Common myeloid progenitor, CD34-positive (primary cell): ENCODE data around the gene RAB18.
A peak's percentile ranks its signal among the peaks of the same experiment; 100 is the strongest.

Experiments used
- CTCF ChIA-PET: fragments of 350-600 bp; sonication (Branson Sonifier 250); formaldehyde crosslinking; loops from one replicate; lab custom pipeline; 2021; ENCODE audit warnings: antibody characterized with exemption; lab: Charles Lee
- POLR2A ChIA-PET: fragments of 350-600 bp; sonication (Branson Sonifier 250); formaldehyde crosslinking; loops from one replicate; lab custom pipeline; 2021; ENCODE audit warnings: antibody characterized with exemption; lab: Charles Lee
- DNase-seq, 3 donors: peaks; one replicate each; pipeline versions ENCODE4 v3.0.0 to v3.0.0-alpha.2; 2013
- H3K27ac ChIP-seq, 2 experiments: 1 replicate in 1 of 2; 2 replicates in 1 of 2; pipeline ENCODE4 v1.7.0; 2013; ENCODE audit warnings: inconsistent platforms in 2 of 2, low read length in 2 of 2, mild to moderate bottlenecking in 2 of 2, low read depth in 1 of 2, moderate library complexity in 1 of 2; ENCODE audit not compliant: severe bottlenecking in 2 of 2, insufficient read depth in 1 of 2, poor library complexity in 1 of 2
- H3K27me3 ChIP-seq, 5 experiments: replicated peaks in 2 of 5; 1 replicate in 3 of 5; 2 replicates in 2 of 5; pipeline versions ENCODE4 v1.6.1 to v1.7.0; 2013; ENCODE audit warnings: low read length in 4 of 5, mild to moderate bottlenecking in 2 of 5, moderate library complexity in 2 of 5, inconsistent platforms in 1 of 5; ENCODE audit not compliant: insufficient read depth in 5 of 5, control insufficient read depth in 4 of 5
- H3K36me3 ChIP-seq, 4 experiments: 1 replicate in 2 of 4; 2 replicates in 2 of 4; pipeline versions ENCODE4 v1.6.1 to v1.7.0; 2013; ENCODE audit warnings: low read length in 3 of 4, control low read depth in 1 of 4, mild to moderate bottlenecking in 1 of 4; ENCODE audit not compliant: control insufficient read depth in 4 of 4, insufficient read depth in 4 of 4
- H3K4me1 ChIP-seq, 4 experiments: 1 replicate in 3 of 4; 2 replicates in 1 of 4; pipeline versions ENCODE4 v1.6.1 to v1.7.1; 2013; ENCODE audit warnings: low read length in 3 of 4, mild to moderate bottlenecking in 3 of 4, control low read depth in 1 of 4, inconsistent platforms in 1 of 4, moderate library complexity in 1 of 4; ENCODE audit not compliant: control insufficient read depth in 4 of 4, insufficient read depth in 4 of 4; ENCODE audit errors: control extremely low read depth in 1 of 4
- H3K4me3 ChIP-seq, 7 experiments: 1 replicate in 4 of 7; 2 replicates in 3 of 7; pipeline versions ENCODE4 v1.5.1 to v1.7.0; 2013; ENCODE audit warnings: mild to moderate bottlenecking in 7 of 7, low read length in 6 of 7, moderate library complexity in 6 of 7, inconsistent platforms in 2 of 7, low read depth in 2 of 7, control low read depth in 1 of 7; ENCODE audit not compliant: insufficient read depth in 4 of 7, control insufficient read depth in 1 of 7; ENCODE audit errors: extremely low read depth in 1 of 7
- H3K9me3 ChIP-seq, 5 experiments: 1 replicate in 4 of 5; 2 replicates in 1 of 5; pipeline versions ENCODE4 v1.6.1 to v1.7.1; 2013; ENCODE audit warnings: low read length in 4 of 5, mild to moderate bottlenecking in 2 of 5, inconsistent platforms in 1 of 5, low read depth in 1 of 5, moderate library complexity in 1 of 5; ENCODE audit not compliant: control insufficient read depth in 4 of 5, insufficient read depth in 2 of 5; ENCODE audit errors: control extremely low read depth in 1 of 5
- WGBS: methylation state at CpG from one replicate; pipeline ENCODE4 v1.1.5; 2013; ENCODE audit not compliant: insufficient coverage; 5-methylcytosine and 5-hydroxymethylcytosine counted together

RAB18 gene

GRCh38 chr10:27547482-27547881, 43.4 kb downstream of the RAB18 start:
- DNase-seq: no peak
- WGBS: 100% methylated on average over 2 of the region's 3 CpGs
- H3K9me3 ChIP-seq: no peaks in the 10 kb centered on the region
- H3K4me3 ChIP-seq: no peak overlapping the region
- no peaks in the 10 kb centered on the region for H3K27me3 ChIP-seq
- H3K4me1 ChIP-seq: no peaks in the 10 kb centered on the region
- H3K36me3 ChIP-seq: peaks cover 0 to 11% (median 5%) of the 10 kb centered on the region in 4 experiments
- CTCF ChIA-PET: no interaction called here
- H3K27ac ChIP-seq: no peak overlapping the region
- POLR2A ChIA-PET: no interaction called here

- WGBS: 92% methylated on average over 4 of the region's 6 CpGs
- CTCF ChIA-PET: no interaction called here
- H3K4me3 ChIP-seq: no peak overlapping the region
Observed at GRCh38 chr10:27550823-27551222, 46.7 kb downstream of the RAB18 start.

GRCh38 chr10:27558612-27559020, 54.5 kb downstream of the RAB18 start:
- H3K27me3 ChIP-seq: peaks cover 0 to 3% (median 0%) of the 10 kb centered on the region in 5 experiments
- no peaks in the 10 kb centered on the region for H3K36me3 ChIP-seq
- ChIA-PET CTCF (interaction anchor here (0.7 to 1.5 kb wide), 8 partner anchors 9 to 189 kb away, joined by 3 to 4 read pairs (median 4); no protein-coding TSS in a partner anchor), POLR2A (no interaction called here)
- no peak overlapping the region for H3K4me3 ChIP-seq
- no peaks in the 10 kb centered on the region for H3K4me1 ChIP-seq
- H3K27ac ChIP-seq: no peak overlapping the region
- DNase-seq: peak; percentile 33 to 48 (median 38)
- H3K9me3 ChIP-seq: no peaks in the 10 kb centered on the region
- 0% methylated on average over 2 of the region's 3 CpGs for WGBS

More at GRCh38 chr10:27550823-27551222, 46.7 kb downstream of the RAB18 start:
- POLR2A ChIA-PET: no interaction called here
- DNase-seq: no peak
- H3K27ac ChIP-seq: no peak overlapping the region
- no peaks in the 10 kb centered on the region for H3K4me1 ChIP-seq
- H3K36me3 ChIP-seq: peaks cover 0 to 2% (median 0%) of the 10 kb centered on the region in 4 experiments
- H3K9me3 ChIP-seq: no peaks in the 10 kb centered on the region
- H3K27me3 ChIP-seq: no peaks in the 10 kb centered on the region

GRCh38 chr10:27561334-27561733, 57.2 kb downstream of the RAB18 start:
- no CpG with 5 or more reads among the region's 2 CpGs for WGBS
- H3K27ac ChIP-seq: no peak overlapping the region
- H3K4me3 ChIP-seq: no peak overlapping the region
- peaks cover 0 to 3% (median 0%) of the 10 kb centered on the region in 5 experiments for H3K27me3 ChIP-seq
- POLR2A ChIA-PET: no interaction called here
- H3K4me1 ChIP-seq: no peaks in the 10 kb centered on the region
- H3K9me3 ChIP-seq: no peaks in the 10 kb centered on the region
- DNase-seq: no peak
- H3K36me3 ChIP-seq: no peaks in the 10 kb centered on the region
- CTCF ChIA-PET: interaction anchor here (1.5 kb wide), 1 partner anchor 96 kb away, joined by 4 read pairs; no protein-coding TSS in a partner anchor

GRCh38 chr10:27564398-27564797, 60.3 kb downstream of the RAB18 start:
- no peak for DNase-seq
- ChIA-PET CTCF (no interaction called here), POLR2A (no interaction called here)
- Histone ChIP-seq H3K4me1 (no peaks in the 10 kb centered on the region), H3K9me3 (no peaks in the 10 kb centered on the region), H3K27me3 (peaks cover 0 to 3% (median 0%) of the 10 kb centered on the region in 5 experiments), H3K27ac (no peak overlapping the region), H3K4me3 (no peak overlapping the region), H3K36me3 (no peaks in the 10 kb centered on the region)
- WGBS: no CpG with 5 or more reads among the region's 1 CpG

GRCh38 chr10:27564880-27565279, 60.8 kb downstream of the RAB18 start:
- POLR2A ChIA-PET: no interaction called here
- no peak for DNase-seq
- WGBS: no CpG with 5 or more reads among the region's 3 CpGs
- CTCF ChIA-PET: no interaction called here
- Histone ChIP-seq H3K4me1 (no peaks in the 10 kb centered on the region), H3K27ac (no peak overlapping the region), H3K36me3 (no peaks in the 10 kb centered on the region), H3K9me3 (no peaks in the 10 kb centered on the region), H3K4me3 (no peak overlapping the region), H3K27me3 (peaks cover 0 to 3% (median 0%) of the 10 kb centered on the region in 5 experiments)

- ChIA-PET CTCF (interaction anchor here (1.0 to 1.8 kb wide), 3 partner anchors 10 to 89 kb away, joined by 3 to 4 read pairs (median 4); no protein-coding TSS in a partner anchor), POLR2A (no interaction called here)
- no peaks in the 10 kb centered on the region for H3K9me3 ChIP-seq
- no peaks in the 10 kb centered on the region for H3K27me3 ChIP-seq
- no peaks in the 10 kb centered on the region for H3K4me1 ChIP-seq
- no peak overlapping the region for H3K4me3 ChIP-seq
- no peaks in the 10 kb centered on the region for H3K36me3 ChIP-seq
- 94% methylated on average over 5 of the region's 7 CpGs for WGBS
- H3K27ac ChIP-seq: no peak overlapping the region
- DNase-seq: peak in 1 of 3 donors; percentile 4
Observed at GRCh38 chr10:27568196-27569175, 64.4 kb downstream of the RAB18 start.
